Gastroesophageal sphincter (tissue), 4 donors: Measurements from ENCODE around the gene TFF2. TPM values are rescaled to one million over a fixed set of nuclear protein-coding genes. Genes with fewer than 3 reads are reported as not detected.

Source experiments
- ATAC-seq: fragments of 150-250 bp; one replicate; pipeline ENCODE4 v1.9.1; 2016; ENCODE audit warnings: mild to moderate bottlenecking, moderate library complexity
- H3K27ac ChIP-seq, 4 donors: fragments of 200-600 bp; sonication (generic) in 3 of 4; 1 replicate in 3 of 4; 2 replicates in 1 of 4; pipeline ENCODE4 v1.5.1; 2016 to 2019
- H3K27me3 ChIP-seq: fragments of 200-600 bp; sonication (generic); one replicate; pipeline ENCODE4 v1.5.1; 2019
- H3K36me3 ChIP-seq, 2 donors: fragments of 200-600 bp; sonication (generic); one replicate each; pipeline ENCODE4 v1.5.1; 2019; ENCODE audit warnings: control low read depth in 1 of 2
- H3K4me1 ChIP-seq, 3 donors: fragments of 200-600 bp; sonication (generic); 1 replicate in 2 of 3; 2 replicates in 1 of 3; pipeline ENCODE4 v1.5.1; 2016 to 2019; ENCODE audit warnings: control low read depth in 2 of 3
- H3K4me3 ChIP-seq, 2 donors: fragments of 200-600 bp; sonication (generic); one replicate each; pipeline ENCODE4 v1.5.1; 2019; ENCODE audit warnings: mild to moderate bottlenecking in 1 of 2, moderate library complexity in 1 of 2
- H3K9me3 ChIP-seq, 3 donors: fragments of 200-600 bp; sonication (generic); one replicate each; pipeline ENCODE4 v1.5.1; 2017 to 2019; ENCODE audit warnings: control low read depth in 2 of 3
- EP300 ChIP-seq: sonication (generic); formaldehyde crosslinking; IDR thresholded peaks from one replicate; pipeline ENCODE4 v1.6.1; 2017; ENCODE audit warnings: antibody characterized with exemption, mild to moderate bottlenecking
- POLR2A ChIP-seq, 2 donors: fragments of 450-650 bp; IDR thresholded peaks; one replicate each; pipeline ENCODE4 v1.6.1; 2017; ENCODE audit warnings: antibody characterized with exemption in 2 of 2, mild to moderate bottlenecking in 2 of 2, moderate library complexity in 1 of 2
- POLR2AphosphoS5 ChIP-seq: sonication (generic); formaldehyde crosslinking; IDR thresholded peaks from one replicate; pipeline ENCODE4 v1.6.1; 2017; ENCODE audit warnings: antibody characterized with exemption
- WGBS, 2 donors: methylation state at CpG; one replicate each; pipeline ENCODE4 v1.1.5; 2018; ENCODE audit warnings: low coverage in 1 of 2; 5-methylcytosine and 5-hydroxymethylcytosine counted together
- total RNA-seq, 4 donors: library from RNA; depleted of rRNA; stranded (reverse); fragments of >200 nt; gene quantifications; one replicate each; pipeline ENCODE4 v1.1.0, GENCODE V29; 2016
- TF ChIP-seq, protein P1 (sequence below), 4 experiments: fragments of 200-600 bp in 2 of 4; fragments of 450-650 bp in 2 of 4; sonication (generic) in 1 of 4; IDR thresholded peaks; one replicate each; pipeline ENCODE4 v1.5.1; 2017 to 2019; ENCODE audit warnings: antibody characterized with exemption in 4 of 4, mild to moderate bottlenecking in 2 of 4, moderate library complexity in 2 of 4

TFF2 gene
- total RNA-seq, 4 donors from 2014 or later, result not detected

DNA sequence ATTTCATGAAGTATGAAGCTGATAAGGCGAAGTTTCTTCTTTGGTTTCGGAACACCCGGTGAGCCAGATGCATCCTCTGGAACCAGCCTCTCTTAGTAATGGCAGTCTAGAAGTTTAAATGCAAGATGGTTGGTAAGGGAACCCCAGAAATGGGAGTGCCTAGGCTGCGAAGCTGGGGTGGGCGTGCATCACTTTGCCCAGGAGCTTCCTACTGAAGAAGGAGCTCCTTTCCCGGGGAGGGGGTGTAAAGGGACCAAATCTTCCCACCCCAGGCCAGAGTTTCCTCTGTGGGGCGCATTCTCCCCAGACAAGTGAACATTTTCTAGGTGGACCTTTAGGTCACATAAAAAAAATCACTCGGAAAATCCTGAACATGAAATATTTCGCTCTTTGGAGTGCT, 4.4 kb downstream of the TFF2 start:
- Histone ChIP-seq H3K4me1 (no peaks in the 10 kb centered on the region), H3K9me3 (no peaks in the 10 kb centered on the region), H3K27me3 (peaks cover 36% of the 10 kb centered on the region), H3K4me3 (no peak overlapping the region), H3K27ac (no peak overlapping the region), H3K36me3 (no peaks in the 10 kb centered on the region)
- WGBS, 2 donors, result 84 to 86% methylated on average over 3 to 7 of the region's 9 CpGs
- no peak for ATAC-seq
- TF ChIP-seq, protein P1, sequence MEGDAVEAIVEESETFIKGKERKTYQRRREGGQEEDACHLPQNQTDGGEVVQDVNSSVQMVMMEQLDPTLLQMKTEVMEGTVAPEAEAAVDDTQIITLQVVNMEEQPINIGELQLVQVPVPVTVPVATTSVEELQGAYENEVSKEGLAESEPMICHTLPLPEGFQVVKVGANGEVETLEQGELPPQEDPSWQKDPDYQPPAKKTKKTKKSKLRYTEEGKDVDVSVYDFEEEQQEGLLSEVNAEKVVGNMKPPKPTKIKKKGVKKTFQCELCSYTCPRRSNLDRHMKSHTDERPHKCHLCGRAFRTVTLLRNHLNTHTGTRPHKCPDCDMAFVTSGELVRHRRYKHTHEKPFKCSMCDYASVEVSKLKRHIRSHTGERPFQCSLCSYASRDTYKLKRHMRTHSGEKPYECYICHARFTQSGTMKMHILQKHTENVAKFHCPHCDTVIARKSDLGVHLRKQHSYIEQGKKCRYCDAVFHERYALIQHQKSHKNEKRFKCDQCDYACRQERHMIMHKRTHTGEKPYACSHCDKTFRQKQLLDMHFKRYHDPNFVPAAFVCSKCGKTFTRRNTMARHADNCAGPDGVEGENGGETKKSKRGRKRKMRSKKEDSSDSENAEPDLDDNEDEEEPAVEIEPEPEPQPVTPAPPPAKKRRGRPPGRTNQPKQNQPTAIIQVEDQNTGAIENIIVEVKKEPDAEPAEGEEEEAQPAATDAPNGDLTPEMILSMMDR (IDR thresholded peaks at IDR 0.05), result no peak

DNA sequence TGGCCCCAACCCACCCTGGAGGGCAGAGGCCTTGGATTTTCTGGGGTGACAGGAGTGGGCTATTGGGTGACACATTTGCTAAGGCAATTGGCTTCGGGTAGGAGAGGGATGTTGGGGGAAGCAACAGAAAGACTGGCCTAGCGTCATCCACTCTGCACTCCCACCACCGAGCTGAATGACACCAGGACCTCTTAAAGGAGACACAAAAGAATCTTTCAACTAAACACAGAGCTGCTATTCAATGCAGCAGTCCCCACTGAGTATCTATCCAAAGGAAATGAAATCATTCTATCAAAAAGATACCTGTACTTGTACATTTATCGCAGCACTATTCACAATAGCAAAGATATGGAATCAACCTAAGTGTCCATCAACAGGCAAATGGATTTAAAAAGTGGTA, 6.2 kb downstream of the TFF2 start:
- 48 to 100% methylated on average over 2 to 4 of the region's 4 CpGs for WGBS, 2 donors
- Histone ChIP-seq H3K4me1 (no peaks in the 10 kb centered on the region), H3K27me3 (peaks cover 32% of the 10 kb centered on the region), H3K4me3 (no peak overlapping the region), H3K36me3 (no peaks in the 10 kb centered on the region), H3K9me3 (no peaks in the 10 kb centered on the region), H3K27ac (no peak overlapping the region)
- no peak for ATAC-seq
- TF ChIP-seq POLR2AphosphoS5, result no peak
- TF ChIP-seq, protein P1 (IDR thresholded peaks at IDR 0.05), result no peak
- TF ChIP-seq EP300, result no peak
- TF ChIP-seq POLR2A (IDR thresholded peaks at IDR 0.05), result no peak

GRCh38 chr21:42343963-42344510, 6.8 kb downstream of the TFF2 start:
- no peaks in the 10 kb centered on the region for H3K36me3 ChIP-seq

GRCh38 chr21:42343556-42343955, 7.2 kb downstream of the TFF2 start:
- 76% methylated on average over 5 of the region's 6 CpGs; no CpG with 5 or more reads in 1 of the 2 donors for WGBS, 2 donors
- H3K27ac ChIP-seq, result no peak overlapping the region
- H3K4me1 ChIP-seq, result no peaks in the 10 kb centered on the region
- no peak for TF ChIP-seq POLR2A (IDR thresholded peaks at IDR 0.05)
- TF ChIP-seq POLR2AphosphoS5, result no peak
- TF ChIP-seq EP300, result no peak
- TF ChIP-seq, protein P1 (IDR thresholded peaks at IDR 0.05), result no peak
- peaks cover 21% of the 10 kb centered on the region for H3K27me3 ChIP-seq
- no peak overlapping the region for H3K4me3 ChIP-seq
- no peaks in the 10 kb centered on the region for H3K9me3 ChIP-seq
- no peak for ATAC-seq
- no peaks in the 10 kb centered on the region for H3K36me3 ChIP-seq

More at GRCh38 chr21:42343963-42344510, 6.8 kb downstream of the TFF2 start:
- Histone ChIP-seq H3K4me3 (no peak overlapping the region), H3K27ac (no peak overlapping the region), H3K9me3 (no peaks in the 10 kb centered on the region), H3K4me1 (no peaks in the 10 kb centered on the region), H3K27me3 (peaks cover 26% of the 10 kb centered on the region)
- TF ChIP-seq POLR2A (IDR thresholded peaks at IDR 0.05) (no peak), EP300 (no peak), POLR2AphosphoS5 (no peak)
- TF ChIP-seq, protein P1 (IDR thresholded peaks at IDR 0.05), result no peak
- WGBS, 2 donors, result 70 to 91% methylated on average over 4 to 9 of the region's 11 CpGs
- no peak for ATAC-seq

DNA sequence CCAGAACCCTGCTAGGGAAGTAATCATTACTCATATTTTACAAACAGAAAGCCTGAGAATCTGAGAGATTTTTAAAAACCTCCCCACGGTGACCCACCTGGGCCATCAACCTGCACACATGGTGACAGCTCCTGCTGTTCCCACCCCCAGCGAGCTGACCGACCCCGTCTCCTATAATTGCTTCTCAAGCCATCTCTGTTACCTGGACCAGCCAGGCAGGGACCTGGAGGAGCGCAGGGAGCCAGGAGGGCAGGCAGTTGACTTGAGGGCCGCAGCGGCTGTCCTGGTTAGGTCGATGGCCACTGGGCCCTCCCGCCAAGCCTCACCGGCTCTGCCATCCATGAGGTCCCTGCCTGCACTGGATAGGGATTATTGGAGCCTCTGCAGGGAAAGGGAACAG, 7.7 kb downstream of the TFF2 start:
- TF ChIP-seq, protein P1 (IDR thresholded peaks at IDR 0.05), result no peak
- TF ChIP-seq EP300, result no peak
- no peak for TF ChIP-seq POLR2AphosphoS5
- TF ChIP-seq POLR2A (IDR thresholded peaks at IDR 0.05), result no peak
- H3K9me3 ChIP-seq, result no peaks in the 10 kb centered on the region
- H3K4me1 ChIP-seq, result peaks cover 0 to 5% (median 0%) of the 10 kb centered on the region in 3 donors
- no peaks in the 10 kb centered on the region for H3K36me3 ChIP-seq
- H3K27me3 ChIP-seq, result peaks cover 17% of the 10 kb centered on the region
- ATAC-seq, result no peak
- WGBS, 2 donors, result 77% methylated on average over 6 of the region's 10 CpGs; no CpG with 5 or more reads in 1 of the 2 donors
- no peak overlapping the region for H3K27ac ChIP-seq
- no peak overlapping the region for H3K4me3 ChIP-seq
